ENCODE measurements around the gene LANCL2.

DNA sequence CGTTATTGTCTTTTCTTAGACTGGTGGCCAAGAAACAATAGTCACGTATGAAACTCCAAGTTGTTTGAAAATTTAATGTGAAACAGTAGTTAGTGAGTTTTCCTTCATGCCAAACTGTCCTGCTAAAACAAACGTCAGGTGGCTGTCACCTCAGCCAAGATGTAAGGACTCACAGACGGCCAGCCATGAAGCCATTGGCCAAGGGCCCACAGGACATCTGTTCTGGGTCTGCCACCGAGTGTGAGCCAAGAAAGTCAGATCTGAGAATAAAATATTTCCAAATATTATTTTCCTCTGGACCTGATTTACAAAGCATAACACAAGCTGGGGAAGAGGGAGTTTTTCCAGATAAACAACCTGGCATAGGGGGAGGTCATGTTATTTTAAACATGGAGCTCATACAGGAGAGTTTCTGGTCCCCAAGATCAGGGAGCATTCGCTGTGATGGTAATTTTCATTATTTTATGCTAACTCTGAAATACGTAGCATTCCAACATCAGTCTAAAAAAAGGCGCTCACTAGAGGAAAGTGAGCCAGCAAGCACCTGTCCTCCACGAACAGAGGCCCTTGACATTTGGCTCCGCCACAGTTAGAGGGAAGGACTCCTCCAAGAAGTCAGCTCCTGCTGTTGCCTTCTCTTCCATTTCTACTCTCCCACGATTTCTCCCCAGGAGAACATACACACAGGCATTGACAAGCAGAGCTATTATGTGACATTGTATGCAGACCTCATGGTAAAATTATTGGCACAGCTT, 38.9 kb upstream of the LANCL2 start:
- TF ChIP-seq, protein P1, sequence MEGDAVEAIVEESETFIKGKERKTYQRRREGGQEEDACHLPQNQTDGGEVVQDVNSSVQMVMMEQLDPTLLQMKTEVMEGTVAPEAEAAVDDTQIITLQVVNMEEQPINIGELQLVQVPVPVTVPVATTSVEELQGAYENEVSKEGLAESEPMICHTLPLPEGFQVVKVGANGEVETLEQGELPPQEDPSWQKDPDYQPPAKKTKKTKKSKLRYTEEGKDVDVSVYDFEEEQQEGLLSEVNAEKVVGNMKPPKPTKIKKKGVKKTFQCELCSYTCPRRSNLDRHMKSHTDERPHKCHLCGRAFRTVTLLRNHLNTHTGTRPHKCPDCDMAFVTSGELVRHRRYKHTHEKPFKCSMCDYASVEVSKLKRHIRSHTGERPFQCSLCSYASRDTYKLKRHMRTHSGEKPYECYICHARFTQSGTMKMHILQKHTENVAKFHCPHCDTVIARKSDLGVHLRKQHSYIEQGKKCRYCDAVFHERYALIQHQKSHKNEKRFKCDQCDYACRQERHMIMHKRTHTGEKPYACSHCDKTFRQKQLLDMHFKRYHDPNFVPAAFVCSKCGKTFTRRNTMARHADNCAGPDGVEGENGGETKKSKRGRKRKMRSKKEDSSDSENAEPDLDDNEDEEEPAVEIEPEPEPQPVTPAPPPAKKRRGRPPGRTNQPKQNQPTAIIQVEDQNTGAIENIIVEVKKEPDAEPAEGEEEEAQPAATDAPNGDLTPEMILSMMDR (IDR thresholded peaks at IDR 0.05), result no peak
- TF ChIP-seq POLR2A (IDR thresholded peaks at IDR 0.05), result no peak

All from uterus (tissue), 2 donors.